ENCODE data around the gene TOGARAM1.

DNA sequence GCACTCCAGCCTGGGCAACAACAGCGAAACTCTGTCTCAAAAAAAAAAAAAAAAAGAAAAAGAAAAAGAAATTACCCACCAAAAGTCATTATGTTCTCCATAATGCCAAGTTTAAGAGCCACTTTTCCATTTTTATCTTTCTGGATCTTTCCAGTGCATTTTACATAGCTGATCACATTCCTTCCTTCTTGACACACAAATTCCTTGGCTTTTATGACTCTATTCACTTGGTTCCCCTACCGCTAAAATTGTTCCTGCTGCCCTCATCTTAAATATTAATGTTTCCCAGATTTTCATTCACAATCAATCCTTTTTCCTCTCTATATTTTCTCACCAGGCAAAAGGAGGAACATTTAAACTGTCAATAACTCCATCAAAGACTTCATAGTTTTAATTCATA is 20.4 kb upstream of the TOGARAM1 start:
- TF ChIP-seq POLR2A (IDR thresholded peaks at IDR 0.05) (no peak), EP300 (IDR thresholded peaks at IDR 0.05) (no peak)
- TF ChIP-seq, protein P1, sequence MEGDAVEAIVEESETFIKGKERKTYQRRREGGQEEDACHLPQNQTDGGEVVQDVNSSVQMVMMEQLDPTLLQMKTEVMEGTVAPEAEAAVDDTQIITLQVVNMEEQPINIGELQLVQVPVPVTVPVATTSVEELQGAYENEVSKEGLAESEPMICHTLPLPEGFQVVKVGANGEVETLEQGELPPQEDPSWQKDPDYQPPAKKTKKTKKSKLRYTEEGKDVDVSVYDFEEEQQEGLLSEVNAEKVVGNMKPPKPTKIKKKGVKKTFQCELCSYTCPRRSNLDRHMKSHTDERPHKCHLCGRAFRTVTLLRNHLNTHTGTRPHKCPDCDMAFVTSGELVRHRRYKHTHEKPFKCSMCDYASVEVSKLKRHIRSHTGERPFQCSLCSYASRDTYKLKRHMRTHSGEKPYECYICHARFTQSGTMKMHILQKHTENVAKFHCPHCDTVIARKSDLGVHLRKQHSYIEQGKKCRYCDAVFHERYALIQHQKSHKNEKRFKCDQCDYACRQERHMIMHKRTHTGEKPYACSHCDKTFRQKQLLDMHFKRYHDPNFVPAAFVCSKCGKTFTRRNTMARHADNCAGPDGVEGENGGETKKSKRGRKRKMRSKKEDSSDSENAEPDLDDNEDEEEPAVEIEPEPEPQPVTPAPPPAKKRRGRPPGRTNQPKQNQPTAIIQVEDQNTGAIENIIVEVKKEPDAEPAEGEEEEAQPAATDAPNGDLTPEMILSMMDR (IDR thresholded peaks at IDR 0.05), result no peak
